ENCODE results near the gene PPP2R5D.
"Not testable (repeated sequence)": the region's sequence is repeated elsewhere in the genome, so short reads cannot be mapped to it uniquely, and the experiment has no call there.

PPP2R5D gene

GRCh38 chr6:42989923-42990322, 5.6 kb downstream of the PPP2R5D start:
- TF ChIP-seq, protein P1, sequence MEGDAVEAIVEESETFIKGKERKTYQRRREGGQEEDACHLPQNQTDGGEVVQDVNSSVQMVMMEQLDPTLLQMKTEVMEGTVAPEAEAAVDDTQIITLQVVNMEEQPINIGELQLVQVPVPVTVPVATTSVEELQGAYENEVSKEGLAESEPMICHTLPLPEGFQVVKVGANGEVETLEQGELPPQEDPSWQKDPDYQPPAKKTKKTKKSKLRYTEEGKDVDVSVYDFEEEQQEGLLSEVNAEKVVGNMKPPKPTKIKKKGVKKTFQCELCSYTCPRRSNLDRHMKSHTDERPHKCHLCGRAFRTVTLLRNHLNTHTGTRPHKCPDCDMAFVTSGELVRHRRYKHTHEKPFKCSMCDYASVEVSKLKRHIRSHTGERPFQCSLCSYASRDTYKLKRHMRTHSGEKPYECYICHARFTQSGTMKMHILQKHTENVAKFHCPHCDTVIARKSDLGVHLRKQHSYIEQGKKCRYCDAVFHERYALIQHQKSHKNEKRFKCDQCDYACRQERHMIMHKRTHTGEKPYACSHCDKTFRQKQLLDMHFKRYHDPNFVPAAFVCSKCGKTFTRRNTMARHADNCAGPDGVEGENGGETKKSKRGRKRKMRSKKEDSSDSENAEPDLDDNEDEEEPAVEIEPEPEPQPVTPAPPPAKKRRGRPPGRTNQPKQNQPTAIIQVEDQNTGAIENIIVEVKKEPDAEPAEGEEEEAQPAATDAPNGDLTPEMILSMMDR (IDR thresholded peaks at IDR 0.05; ENCODE audit: insufficient read depth, missing control alignments): no peak
- DNase-seq (ENCODE audit: insufficient read length, low spot score): no peak
- no peak for FAIRE-seq

- DNase-seq (ENCODE audit: insufficient read length, low spot score): no peak
Observed at GRCh38 chr6:42993445-42993844, 9.1 kb downstream of the PPP2R5D start.

GRCh38 chr6:42996513-42996912, 12.1 kb downstream of the PPP2R5D start:
- TF ChIP-seq, protein P1 (IDR thresholded peaks at IDR 0.05; ENCODE audit: insufficient read depth, missing control alignments): no peak
- FAIRE-seq: no peak

More at GRCh38 chr6:42993445-42993844, 9.1 kb downstream of the PPP2R5D start:
- TF ChIP-seq, protein P1 (IDR thresholded peaks at IDR 0.05; ENCODE audit: insufficient read depth, missing control alignments): no peak
- FAIRE-seq: no peak

DNA sequence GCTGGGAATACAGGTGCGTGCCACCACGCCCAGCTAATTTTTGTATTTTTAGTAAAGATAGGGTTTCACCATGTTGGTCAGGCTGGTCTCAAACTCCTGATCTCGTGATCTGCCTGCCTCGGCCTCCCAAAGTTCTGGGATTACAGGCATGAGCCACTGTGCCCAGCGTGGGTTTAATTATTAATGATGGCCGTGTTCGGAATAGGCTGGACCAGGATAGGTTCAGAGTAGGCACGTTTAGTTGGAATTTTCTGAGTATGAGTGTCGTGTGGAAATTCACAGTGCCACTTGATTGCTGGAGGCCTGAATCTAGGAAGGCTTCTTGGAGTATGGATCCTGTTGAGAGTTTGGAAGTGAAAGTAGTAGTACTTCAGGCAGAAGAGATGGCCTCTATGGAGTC, 13.8 kb downstream of the PPP2R5D start:
- not testable (repeated sequence) for DNase-seq (ENCODE audit: insufficient read length, low spot score); FAIRE-seq

More at GRCh38 chr6:42996513-42996912, 12.1 kb downstream of the PPP2R5D start:
- no peak for DNase-seq (ENCODE audit: insufficient read length, low spot score)

GRCh38 chr6:43001843-43002242, 17.5 kb downstream of the PPP2R5D start:
- TF ChIP-seq, protein P1 (IDR thresholded peaks at IDR 0.05; ENCODE audit: insufficient read depth, missing control alignments): no peak
- DNase-seq (ENCODE audit: insufficient read length, low spot score): no peak
- no peak for FAIRE-seq

GRCh38 chr6:43005844-43006243, 21.5 kb downstream of the PPP2R5D start:
- FAIRE-seq (no peak), DNase-seq (ENCODE audit: insufficient read length, low spot score) (no peak)

GRCh38 chr6:43006251-43006650, 21.9 kb downstream of the PPP2R5D start:
- TF ChIP-seq, protein P1 (IDR thresholded peaks at IDR 0.05; ENCODE audit: insufficient read depth, missing control alignments): no peak
- FAIRE-seq: no peak
- no peak for DNase-seq (ENCODE audit: insufficient read length, low spot score)

More at GRCh38 chr6:43005844-43006243, 21.5 kb downstream of the PPP2R5D start:
- TF ChIP-seq, protein P1 (IDR thresholded peaks at IDR 0.05; ENCODE audit: insufficient read depth, missing control alignments): no peak

- TF ChIP-seq, protein P1 (IDR thresholded peaks at IDR 0.05; ENCODE audit: insufficient read depth, missing control alignments): no peak
- DNase-seq (ENCODE audit: insufficient read length, low spot score) (no peak), FAIRE-seq (no peak)
Observed at GRCh38 chr6:43007126-43007525, 22.8 kb downstream of the PPP2R5D start.

All from D721Med (cell line).